Left lung (tissue), 10 donors: Measurements from ENCODE around the gene ZBTB46. TPM values are rescaled to one million over a fixed set of nuclear protein-coding genes. Genes with fewer than 3 reads are reported as not detected.

Experiments used
- ATAC-seq: fragments of 200-7000 bp; cut with Tn5 transposase; one replicate; pipeline ENCODE4 v1.9.1; 2020; ENCODE audit warnings: moderate library complexity
- DNase-seq, 4 donors: peaks; one replicate each; pipeline ENCODE4 v3.0.0-alpha.2; 2013 to 2020
- H3K27ac ChIP-seq, 2 donors: fragments of 200-600 bp; sonication (generic) in 1 of 2; one replicate each; pipeline versions ENCODE4 v1.5.0 to v1.8.0; 2020 to 2021
- H3K27me3 ChIP-seq, 2 donors: fragments of 200-600 bp; sonication (generic) in 1 of 2; one replicate each; pipeline versions ENCODE4 v1.5.0 to v1.8.0; 2020 to 2021
- H3K36me3 ChIP-seq, 2 donors: fragments of 200-600 bp; sonication (generic) in 1 of 2; one replicate each; pipeline versions ENCODE4 v1.5.0 to v1.8.0; 2020 to 2021
- H3K4me1 ChIP-seq, 2 donors: fragments of 200-600 bp; one replicate each; pipeline ENCODE4 v1.8.0; 2021
- H3K4me3 ChIP-seq, 2 donors: fragments of 200-600 bp; sonication (generic) in 1 of 2; one replicate each; pipeline versions ENCODE4 v1.5.0 to v1.8.0; 2020 to 2021; ENCODE audit warnings: mild to moderate bottlenecking in 1 of 2
- H3K9me3 ChIP-seq, 2 donors: fragments of 200-600 bp; sonication (generic) in 1 of 2; one replicate each; pipeline versions ENCODE4 v1.5.0 to v1.8.0; 2020 to 2021
- intact Hi-C, 2 donors: fragments of 100-400 bp; cut with DNase I; formaldehyde crosslinking; loops; one replicate each; pipeline versions ENCODE4 v1.11.2 to v1.14.2; 2022
- polyA plus RNA-seq, 6 donors: library from polyadenylated mRNA; unstranded; fragments of 120-200 nt; gene quantifications; one replicate each; pipeline ENCODE4 v1.2.1, GENCODE V29; 2013; ENCODE audit not compliant: insufficient read length in 6 of 6
- total RNA-seq, 2 donors: library from RNA; stranded (reverse); fragmentation: NEBNext Ultra II Directional; extraction: Animal tissue kit (Norgen Biotek cat#: 25700); gene quantifications; one replicate each; pipeline ENCODE4 v1.2.1, GENCODE V29; 2021
- TF ChIP-seq, protein P1 (sequence below), 2 donors: fragments of 200-600 bp; sonication (generic) in 1 of 2; IDR thresholded peaks; one replicate each; pipeline versions ENCODE4 v1.5.0 to v1.8.0; 2021; ENCODE audit warnings: antibody characterized with exemption in 2 of 2
- donor health status: DM: no; HTN: yes; CAD: no.
- donor health status: DM: no; HTN: no; CAD: no.

Gene ZBTB46
- total and polyA plus RNA-seq, 8 donors, result 9.2 to 16.3 (median 11.7) TPM

DNA sequence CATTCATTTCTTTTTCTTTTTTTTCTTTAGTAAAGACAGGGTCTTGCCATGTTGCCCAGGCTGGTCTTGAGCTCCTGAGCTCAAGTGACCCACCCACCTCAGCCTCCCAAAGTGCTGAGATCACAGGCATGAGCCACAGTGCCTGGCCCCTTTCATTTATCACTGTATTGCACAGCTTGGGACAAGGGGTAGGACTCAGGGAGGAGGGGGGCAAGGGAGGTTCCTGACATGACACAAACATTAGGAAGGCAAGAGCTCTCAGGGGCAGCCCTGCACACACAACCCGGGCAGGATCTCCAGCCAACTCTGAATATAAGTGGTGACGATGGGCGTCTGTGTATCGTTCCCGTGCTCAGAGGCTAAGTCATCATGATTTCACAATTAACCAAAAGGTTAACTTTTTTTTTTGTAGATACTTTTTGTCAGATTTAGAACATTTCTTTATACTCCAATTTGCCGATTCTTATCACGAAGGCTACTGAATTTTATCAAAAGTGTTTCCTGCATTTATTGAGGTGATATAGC is 71.6 kb downstream of the ZBTB46 start:
- ATAC-seq (no peak), DNase-seq (peak in 1 of 4 donors; percentile 7)
- intact Hi-C loops, result no loop called here
- no peaks in the 10 kb centered on the region for H3K4me1 ChIP-seq
- H3K27me3 ChIP-seq, result no peaks in the 10 kb centered on the region
- H3K9me3 ChIP-seq, result no peaks in the 10 kb centered on the region
- no peak overlapping the region for H3K4me3 ChIP-seq
- no peaks in the 10 kb centered on the region for H3K36me3 ChIP-seq
- H3K27ac ChIP-seq, result no peak overlapping the region
- TF ChIP-seq, protein P1, sequence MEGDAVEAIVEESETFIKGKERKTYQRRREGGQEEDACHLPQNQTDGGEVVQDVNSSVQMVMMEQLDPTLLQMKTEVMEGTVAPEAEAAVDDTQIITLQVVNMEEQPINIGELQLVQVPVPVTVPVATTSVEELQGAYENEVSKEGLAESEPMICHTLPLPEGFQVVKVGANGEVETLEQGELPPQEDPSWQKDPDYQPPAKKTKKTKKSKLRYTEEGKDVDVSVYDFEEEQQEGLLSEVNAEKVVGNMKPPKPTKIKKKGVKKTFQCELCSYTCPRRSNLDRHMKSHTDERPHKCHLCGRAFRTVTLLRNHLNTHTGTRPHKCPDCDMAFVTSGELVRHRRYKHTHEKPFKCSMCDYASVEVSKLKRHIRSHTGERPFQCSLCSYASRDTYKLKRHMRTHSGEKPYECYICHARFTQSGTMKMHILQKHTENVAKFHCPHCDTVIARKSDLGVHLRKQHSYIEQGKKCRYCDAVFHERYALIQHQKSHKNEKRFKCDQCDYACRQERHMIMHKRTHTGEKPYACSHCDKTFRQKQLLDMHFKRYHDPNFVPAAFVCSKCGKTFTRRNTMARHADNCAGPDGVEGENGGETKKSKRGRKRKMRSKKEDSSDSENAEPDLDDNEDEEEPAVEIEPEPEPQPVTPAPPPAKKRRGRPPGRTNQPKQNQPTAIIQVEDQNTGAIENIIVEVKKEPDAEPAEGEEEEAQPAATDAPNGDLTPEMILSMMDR (IDR thresholded peaks at IDR 0.05), result no peak

DNA sequence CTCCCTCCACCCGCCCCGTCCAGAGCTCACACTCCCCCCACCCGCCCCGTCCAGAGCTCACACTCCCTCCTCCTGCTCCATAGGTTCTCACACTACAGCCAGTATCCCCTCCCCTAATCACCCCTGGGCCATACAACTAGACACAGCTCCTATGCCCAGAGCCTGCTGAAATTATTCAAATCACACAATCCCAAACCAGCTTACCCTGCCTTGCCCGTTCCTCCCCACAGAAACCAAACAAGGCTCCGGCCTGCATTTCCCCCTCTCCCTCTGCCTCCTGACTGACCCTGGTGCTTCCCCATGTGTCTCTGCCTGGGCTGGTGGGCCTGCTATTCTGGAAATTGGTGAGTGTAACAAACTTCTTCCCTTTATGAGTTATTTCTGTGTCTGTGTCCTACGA is 72.9 kb downstream of the ZBTB46 start:
- no peaks in the 10 kb centered on the region for H3K27me3 ChIP-seq
- no peak for ATAC-seq
- no peaks in the 10 kb centered on the region for H3K9me3 ChIP-seq
- no peak overlapping the region for H3K4me3 ChIP-seq
- H3K27ac ChIP-seq, result no peak overlapping the region
- TF ChIP-seq, protein P1 (IDR thresholded peaks at IDR 0.05), result no peak
- intact Hi-C loops, result no loop called here
- no peaks in the 10 kb centered on the region for H3K36me3 ChIP-seq
- H3K4me1 ChIP-seq, result no peaks in the 10 kb centered on the region
- DNase-seq, result peak in 1 of 4 donors; percentile 8

DNA sequence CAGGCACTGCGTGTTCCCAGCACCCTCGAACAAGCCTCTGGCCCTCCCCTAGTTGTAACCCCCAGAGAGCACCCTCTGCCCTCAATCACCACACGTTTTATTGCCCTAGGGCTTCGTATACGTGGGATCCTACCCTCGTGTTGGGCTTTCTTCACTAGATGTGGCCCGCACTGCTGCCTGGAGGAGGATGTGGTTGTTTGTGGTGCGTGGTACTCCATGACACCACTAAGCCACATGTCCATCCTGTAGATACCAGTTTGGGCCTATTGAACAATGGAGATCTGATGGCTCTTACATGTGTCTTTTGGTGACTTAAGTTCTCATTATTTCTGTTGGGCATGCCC is 74.4 kb downstream of the ZBTB46 start:
- intact Hi-C loops, result no loop called here
- DNase-seq, result peak in 1 of 4 donors; percentile 28

DNA sequence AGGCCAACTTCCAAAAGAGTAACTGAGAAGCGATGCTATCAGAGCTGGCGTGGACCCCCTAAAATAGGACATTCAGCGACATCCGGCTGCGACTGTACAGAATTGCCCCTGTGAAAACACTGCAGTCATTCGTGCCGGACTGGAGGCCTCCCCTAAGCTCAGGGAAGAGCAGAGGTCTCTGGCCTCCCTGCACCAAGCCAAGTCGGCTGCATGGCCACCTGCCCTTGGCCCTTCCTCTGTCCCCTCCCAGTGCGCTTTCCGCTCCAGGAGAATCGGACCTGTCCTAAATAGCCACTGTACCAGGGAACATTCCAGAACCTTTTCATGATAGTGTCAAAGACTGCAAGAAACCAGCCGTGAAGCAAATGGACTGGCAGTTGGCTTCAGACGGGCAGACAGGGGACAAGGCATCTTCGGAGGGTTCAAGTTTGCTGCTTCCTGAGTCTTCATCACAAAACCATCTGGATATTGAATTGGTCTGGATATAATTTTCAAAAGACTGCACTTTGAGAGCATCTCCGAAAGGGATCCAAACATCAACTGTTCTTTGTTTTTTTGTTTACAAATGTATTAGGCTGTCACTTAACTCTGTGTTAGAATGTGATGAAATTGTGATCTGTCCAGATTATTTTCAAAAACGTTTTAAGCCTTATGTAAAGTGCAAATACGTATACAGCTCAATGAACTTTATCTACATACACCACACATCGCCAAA is 75.0 kb downstream of the ZBTB46 start:
- Histone ChIP-seq H3K27me3 (no peaks in the 10 kb centered on the region), H3K4me1 (no peaks in the 10 kb centered on the region), H3K27ac (no peak overlapping the region), H3K4me3 (no peak overlapping the region), H3K9me3 (no peaks in the 10 kb centered on the region), H3K36me3 (no peaks in the 10 kb centered on the region)
- intact Hi-C loops, result no loop called here
- TF ChIP-seq, protein P1 (IDR thresholded peaks at IDR 0.05), result no peak
- DNase-seq (peak in 1 of 4 donors; percentile 53), ATAC-seq (no peak)

More for the DNA sequence above, 74.4 kb downstream of the ZBTB46 start:
- H3K27me3 ChIP-seq, result no peaks in the 10 kb centered on the region
- H3K4me1 ChIP-seq, result no peaks in the 10 kb centered on the region
- H3K36me3 ChIP-seq, result no peaks in the 10 kb centered on the region
- H3K9me3 ChIP-seq, result no peaks in the 10 kb centered on the region
- no peak overlapping the region for H3K27ac ChIP-seq
- TF ChIP-seq, protein P1 (IDR thresholded peaks at IDR 0.05), result no peak
- no peak for ATAC-seq
- H3K4me3 ChIP-seq, result no peak overlapping the region

DNA sequence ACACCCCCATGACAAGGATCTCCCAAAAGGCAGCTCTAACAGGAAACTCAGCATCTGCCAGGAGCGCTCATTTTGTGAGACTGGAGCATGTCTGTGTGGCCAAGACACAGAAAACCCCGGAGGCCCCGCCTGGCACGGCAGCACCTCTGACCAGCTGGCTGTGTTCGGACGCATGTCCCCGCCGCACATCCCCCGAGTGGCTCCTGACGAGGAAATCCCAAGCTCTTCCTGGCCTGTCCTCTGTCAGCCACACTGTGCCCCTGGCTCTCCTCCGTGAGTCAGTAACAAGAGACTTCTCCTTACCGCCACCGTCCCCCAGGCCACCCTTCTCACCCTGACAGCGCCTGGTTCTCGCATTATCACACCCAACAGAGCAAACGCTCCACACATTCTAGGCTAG is 77.1 kb downstream of the ZBTB46 start:
- ATAC-seq (no peak), DNase-seq (peak in 1 of 4 donors; percentile 58)
- Histone ChIP-seq H3K4me3 (no peak overlapping the region), H3K36me3 (no peaks in the 10 kb centered on the region), H3K9me3 (no peaks in the 10 kb centered on the region), H3K27me3 (no peaks in the 10 kb centered on the region), H3K27ac (no peak overlapping the region), H3K4me1 (no peaks in the 10 kb centered on the region)
- intact Hi-C loops, result no loop called here
- TF ChIP-seq, protein P1 (IDR thresholded peaks at IDR 0.05), result no peak
